ENCODE measurements around the gene TRIO.

Gene TRIO

DNA sequence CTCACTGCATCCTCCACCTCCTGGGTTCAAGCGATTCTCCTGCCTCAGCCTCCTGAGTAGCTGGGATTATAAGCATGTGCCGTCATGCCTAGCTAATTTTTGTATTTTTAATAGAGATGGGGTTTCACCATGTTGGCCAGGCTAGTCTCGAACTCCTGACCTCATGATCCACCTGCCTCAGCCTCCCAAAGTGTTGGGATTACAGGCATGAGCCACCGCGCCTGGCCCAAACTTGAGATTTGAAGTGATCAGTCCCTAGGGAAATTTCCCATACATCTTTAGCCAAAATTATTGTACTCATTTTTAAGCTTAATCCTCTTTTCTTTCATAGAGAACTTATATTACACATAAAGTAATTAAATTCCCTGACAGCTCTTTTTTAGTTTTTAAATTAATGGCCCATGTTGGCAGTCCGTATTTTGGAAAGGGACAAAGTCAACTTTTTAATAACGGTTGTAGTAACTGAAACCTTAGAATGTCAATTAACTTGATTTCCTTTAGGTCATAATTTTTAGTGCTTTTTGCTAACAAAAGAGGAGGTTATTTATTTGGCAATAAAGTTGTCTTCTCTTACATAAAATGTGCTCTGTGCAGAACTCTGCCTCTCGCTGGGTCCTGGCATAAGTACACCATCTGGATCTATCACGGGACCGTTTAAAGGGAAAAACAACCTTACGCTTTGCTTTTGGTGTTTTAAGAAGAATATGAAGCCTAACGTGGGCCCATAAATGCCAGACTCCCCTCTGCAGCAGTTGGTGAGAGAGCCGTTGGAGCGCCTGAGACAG is 296.1 kb downstream of the TRIO start:
- in situ Hi-C loops (cut with HindIII; ENCODE audit: low pct_ligation_motif_present, low sequenced_read_pairs), result no loop called here
- no peaks in the 10 kb centered on the region for H3K27me3 ChIP-seq (replicated peaks)
- TF ChIP-seq, protein P1, sequence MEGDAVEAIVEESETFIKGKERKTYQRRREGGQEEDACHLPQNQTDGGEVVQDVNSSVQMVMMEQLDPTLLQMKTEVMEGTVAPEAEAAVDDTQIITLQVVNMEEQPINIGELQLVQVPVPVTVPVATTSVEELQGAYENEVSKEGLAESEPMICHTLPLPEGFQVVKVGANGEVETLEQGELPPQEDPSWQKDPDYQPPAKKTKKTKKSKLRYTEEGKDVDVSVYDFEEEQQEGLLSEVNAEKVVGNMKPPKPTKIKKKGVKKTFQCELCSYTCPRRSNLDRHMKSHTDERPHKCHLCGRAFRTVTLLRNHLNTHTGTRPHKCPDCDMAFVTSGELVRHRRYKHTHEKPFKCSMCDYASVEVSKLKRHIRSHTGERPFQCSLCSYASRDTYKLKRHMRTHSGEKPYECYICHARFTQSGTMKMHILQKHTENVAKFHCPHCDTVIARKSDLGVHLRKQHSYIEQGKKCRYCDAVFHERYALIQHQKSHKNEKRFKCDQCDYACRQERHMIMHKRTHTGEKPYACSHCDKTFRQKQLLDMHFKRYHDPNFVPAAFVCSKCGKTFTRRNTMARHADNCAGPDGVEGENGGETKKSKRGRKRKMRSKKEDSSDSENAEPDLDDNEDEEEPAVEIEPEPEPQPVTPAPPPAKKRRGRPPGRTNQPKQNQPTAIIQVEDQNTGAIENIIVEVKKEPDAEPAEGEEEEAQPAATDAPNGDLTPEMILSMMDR (IDR thresholded peaks at IDR 0.05; ENCODE audit: low read depth, low read length, missing control alignments), result no peak
- no peak overlapping the region for H3K4me3 ChIP-seq (ENCODE audit: low read depth, low read length)
- H3K36me3 ChIP-seq (replicated peaks), result peaks cover 28% of the 10 kb centered on the region
- no peak for DNase-seq
- H3K27ac ChIP-seq, result peak overlapping the region; percentile 89

DNA sequence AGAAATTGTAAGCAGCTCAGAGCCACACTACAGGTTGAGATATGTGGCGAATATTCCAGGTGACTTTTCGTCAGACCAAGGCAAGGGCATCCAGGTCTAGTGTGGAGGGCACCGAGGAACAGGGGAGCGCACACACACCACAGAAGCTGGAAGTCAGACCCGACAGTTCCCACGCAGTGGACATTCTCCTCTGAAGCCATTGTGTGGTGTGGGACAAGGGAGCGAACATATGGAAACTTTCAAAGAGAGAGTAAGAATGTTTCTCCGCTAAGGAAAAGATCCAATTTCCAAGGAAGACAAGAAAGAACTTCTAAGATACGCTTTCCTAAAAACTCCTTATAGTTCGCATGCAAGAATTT is 297.1 kb downstream of the TRIO start:
- H3K36me3 ChIP-seq (replicated peaks), result peaks cover 28% of the 10 kb centered on the region
- no peaks in the 10 kb centered on the region for H3K27me3 ChIP-seq (replicated peaks)
- TF ChIP-seq, protein P1 (IDR thresholded peaks at IDR 0.05; ENCODE audit: low read depth, low read length, missing control alignments), result no peak
- peak overlapping the region; percentile 82 for H3K4me3 ChIP-seq (ENCODE audit: low read depth, low read length)
- no peak for DNase-seq
- in situ Hi-C loops (cut with HindIII; ENCODE audit: low pct_ligation_motif_present, low sequenced_read_pairs), result no loop called here
- H3K27ac ChIP-seq, result peak overlapping the region; percentile 89

DNA sequence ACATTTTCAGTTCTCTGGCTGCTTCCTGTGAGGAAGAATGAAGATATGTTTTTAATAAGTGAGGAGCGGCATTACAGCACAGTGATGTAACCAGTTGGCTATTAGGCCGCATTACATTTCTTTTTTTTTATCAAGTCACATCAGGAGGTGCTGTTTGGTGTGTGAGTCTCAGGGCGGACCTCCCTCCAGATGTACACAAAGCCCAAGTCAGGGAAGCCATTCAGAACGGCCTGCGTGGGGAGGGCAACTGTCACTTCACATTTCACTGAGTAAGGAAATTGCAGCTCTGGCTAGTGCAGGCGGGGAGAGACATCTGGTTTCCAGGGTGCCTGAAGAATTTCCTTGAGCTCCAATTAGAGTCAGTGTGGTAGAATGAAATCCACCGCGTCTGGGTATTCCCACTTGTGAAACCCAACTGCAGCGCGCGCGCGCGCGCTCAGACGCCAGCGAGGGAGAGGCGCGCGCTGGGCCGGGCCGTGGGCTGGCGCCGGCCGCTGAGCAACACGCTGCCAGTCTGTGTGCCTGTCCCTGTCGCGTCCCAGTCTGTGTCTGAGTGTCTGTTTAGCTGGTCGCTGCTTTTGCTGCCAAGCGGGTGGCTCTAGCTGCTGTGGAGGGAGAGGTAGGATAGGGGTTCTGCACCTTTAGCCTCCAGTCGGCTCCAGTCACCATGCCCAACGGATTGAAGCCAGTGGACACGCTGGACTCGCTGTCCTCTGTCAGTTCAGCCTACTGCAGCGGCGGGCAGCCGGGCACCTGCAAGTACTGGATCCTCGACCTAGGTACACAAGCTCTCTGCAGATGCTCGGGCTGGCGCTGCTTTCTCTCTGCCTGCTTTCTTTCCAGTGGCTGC is 297.7 kb downstream of the TRIO start:
- peak overlapping the region; percentile 82 for H3K4me3 ChIP-seq (ENCODE audit: low read depth, low read length)

DNA sequence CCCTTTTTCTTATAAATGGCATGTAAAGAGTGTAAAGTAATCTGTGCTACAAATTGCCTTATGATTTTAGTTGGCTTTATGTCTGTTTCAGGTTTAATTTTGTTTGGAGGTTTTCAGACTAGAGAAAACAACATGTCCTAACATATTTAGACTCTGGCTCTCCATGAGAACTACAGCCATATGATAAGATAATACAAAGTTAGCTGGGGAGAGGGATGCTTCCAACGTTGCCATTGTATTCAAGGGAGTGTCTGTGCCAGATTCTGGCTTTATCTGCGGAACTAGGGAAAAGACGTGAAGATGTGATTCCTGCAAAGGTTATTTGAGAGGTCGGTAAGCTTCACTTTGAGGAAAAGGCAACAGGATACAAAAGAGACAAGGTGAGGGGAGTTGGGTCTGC is 298.5 kb downstream of the TRIO start:
- Histone ChIP-seq H3K36me3 (replicated peaks) (peaks cover 18% of the 10 kb centered on the region), H3K27me3 (replicated peaks) (no peaks in the 10 kb centered on the region), H3K27ac (peak overlapping the region; percentile 89), H3K4me3 (ENCODE audit: low read depth, low read length) (peak overlapping the region; percentile 82)
- DNase-seq, result no peak
- in situ Hi-C loops (cut with HindIII; ENCODE audit: low pct_ligation_motif_present, low sequenced_read_pairs), result no loop called here
- TF ChIP-seq, protein P1 (IDR thresholded peaks at IDR 0.05; ENCODE audit: low read depth, low read length, missing control alignments), result no peak

More for the DNA sequence above, 297.7 kb downstream of the TRIO start:
- Histone ChIP-seq H3K36me3 (replicated peaks) (peaks cover 27% of the 10 kb centered on the region), H3K27ac (peak overlapping the region; percentile 89), H3K27me3 (replicated peaks) (no peaks in the 10 kb centered on the region)
- DNase-seq, result peak; percentile 87
- in situ Hi-C loops (cut with HindIII; ENCODE audit: low pct_ligation_motif_present, low sequenced_read_pairs), result no loop called here
- TF ChIP-seq, protein P1 (IDR thresholded peaks at IDR 0.05; ENCODE audit: low read depth, low read length, missing control alignments), result no peak

DNA sequence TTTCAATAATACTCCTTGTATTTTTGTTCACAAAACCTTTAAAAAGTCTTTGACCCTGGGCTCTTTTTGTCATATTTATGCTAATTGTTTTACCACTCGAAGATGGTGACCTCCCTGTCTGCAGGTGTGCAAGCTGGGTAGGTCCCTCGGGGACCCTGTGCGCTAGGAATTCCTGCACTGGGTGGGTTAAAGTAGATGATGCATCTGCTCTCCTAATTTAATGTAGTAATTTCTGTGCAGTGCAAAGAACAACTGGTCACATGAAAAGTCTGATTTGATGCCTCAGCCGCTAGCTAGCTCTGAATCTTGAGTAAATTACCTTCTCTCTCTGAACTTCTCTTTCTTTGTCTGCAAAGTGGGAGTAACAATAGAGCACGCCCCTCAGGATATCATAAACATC is 299.4 kb downstream of the TRIO start:
- Histone ChIP-seq H3K27ac (peak overlapping the region; percentile 89), H3K27me3 (replicated peaks) (no peaks in the 10 kb centered on the region), H3K36me3 (replicated peaks) (peaks cover 17% of the 10 kb centered on the region), H3K4me3 (ENCODE audit: low read depth, low read length) (peak overlapping the region; percentile 82)
- TF ChIP-seq, protein P1 (IDR thresholded peaks at IDR 0.05; ENCODE audit: low read depth, low read length, missing control alignments), result no peak
- in situ Hi-C loops (cut with HindIII; ENCODE audit: low pct_ligation_motif_present, low sequenced_read_pairs), result no loop called here
- DNase-seq, result no peak
